ENCODE results near the gene LRRK2. TPM values are rescaled to one million over a fixed set of nuclear protein-coding genes. Genes with fewer than 3 reads are reported as not detected.

The LRRK2 gene
- total and polyA plus RNA-seq, 3 experiments from 2014 or later: 0.31 TPM; not detected in 1

- no peak for DNase-seq
- POLR2A ChIA-PET: no interaction called here
- H3K9me3 ChIP-seq (ENCODE audit: low read length): no peaks in the 10 kb centered on the region
- Mint-ChIP-seq H3K27me3 (no peaks in the 10 kb centered on the region), H3K4me3 (no peak overlapping the region), H3K4me1 (no peaks in the 10 kb centered on the region), H3K36me3 (no peaks in the 10 kb centered on the region), H3K9me3 (peaks cover 0 to 2% (median 0%) of the 10 kb centered on the region in 5 donors), H3K27ac (no peak overlapping the region)
- no peaks in the 10 kb centered on the region for H3K27me3 ChIP-seq (ENCODE audit: insufficient read depth, low read length, poor library complexity, severe bottlenecking)
- CTCF ChIA-PET: no interaction called here
- H3K4me3 ChIP-seq (ENCODE audit: low read length): no peak overlapping the region
- H3K27ac ChIP-seq (ENCODE audit: low read depth, low read length): no peak overlapping the region
- no peaks in the 10 kb centered on the region for H3K4me1 ChIP-seq (ENCODE audit: insufficient read depth, low read length)
- H3K36me3 ChIP-seq (ENCODE audit: insufficient read depth, low read length): no peaks in the 10 kb centered on the region
These were observed 117.2 kb downstream of the LRRK2 start for GRCh38 chr12:40342010-40342409.

GRCh38 chr12:40343124-40343523, 118.3 kb downstream of the LRRK2 start:
- Histone ChIP-seq H3K27me3 (ENCODE audit: insufficient read depth, low read length, poor library complexity, severe bottlenecking) (no peaks in the 10 kb centered on the region), H3K9me3 (ENCODE audit: low read length) (no peaks in the 10 kb centered on the region), H3K4me3 (ENCODE audit: low read length) (no peak overlapping the region), H3K36me3 (ENCODE audit: insufficient read depth, low read length) (no peaks in the 10 kb centered on the region), H3K4me1 (ENCODE audit: insufficient read depth, low read length) (no peaks in the 10 kb centered on the region), H3K27ac (ENCODE audit: low read depth, low read length) (no peak overlapping the region)
- H3K27ac Mint-ChIP-seq: no peak overlapping the region
- POLR2A ChIA-PET: no interaction called here
- CTCF ChIA-PET: no interaction called here
- no peaks in the 10 kb centered on the region for H3K27me3 Mint-ChIP-seq
- H3K4me1 Mint-ChIP-seq: no peaks in the 10 kb centered on the region
- no peaks in the 10 kb centered on the region for H3K9me3 Mint-ChIP-seq
- DNase-seq: no peak
- no peaks in the 10 kb centered on the region for H3K36me3 Mint-ChIP-seq
- no peak overlapping the region for H3K4me3 Mint-ChIP-seq

- no peaks in the 10 kb centered on the region for H3K36me3 ChIP-seq (ENCODE audit: insufficient read depth, low read length)
- no peak overlapping the region for H3K4me3 ChIP-seq (ENCODE audit: low read length)
- Mint-ChIP-seq H3K4me3 (no peak overlapping the region), H3K27ac (no peak overlapping the region), H3K36me3 (no peaks in the 10 kb centered on the region), H3K4me1 (no peaks in the 10 kb centered on the region), H3K27me3 (no peaks in the 10 kb centered on the region), H3K9me3 (no peaks in the 10 kb centered on the region)
- DNase-seq: no peak
- no peak overlapping the region for H3K27ac ChIP-seq (ENCODE audit: low read depth, low read length)
- no peaks in the 10 kb centered on the region for H3K4me1 ChIP-seq (ENCODE audit: insufficient read depth, low read length)
- H3K9me3 ChIP-seq (ENCODE audit: low read length): no peaks in the 10 kb centered on the region
- H3K27me3 ChIP-seq (ENCODE audit: insufficient read depth, low read length, poor library complexity, severe bottlenecking): no peaks in the 10 kb centered on the region
- ChIA-PET POLR2A (no interaction called here), CTCF (no interaction called here)
These were observed 119.5 kb downstream of the LRRK2 start for GRCh38 chr12:40344312-40344711.

GRCh38 chr12:40351976-40352375, 127.2 kb downstream of the LRRK2 start:
- H3K27ac ChIP-seq (ENCODE audit: low read depth, low read length): no peak overlapping the region
- H3K9me3 Mint-ChIP-seq: peaks cover 0 to 3% (median 3%) of the 10 kb centered on the region in 5 donors
- CTCF ChIA-PET: no interaction called here
- no peaks in the 10 kb centered on the region for H3K27me3 Mint-ChIP-seq
- H3K4me3 Mint-ChIP-seq: no peak overlapping the region
- no peaks in the 10 kb centered on the region for H3K4me1 Mint-ChIP-seq
- H3K27ac Mint-ChIP-seq: no peak overlapping the region
- no peaks in the 10 kb centered on the region for H3K27me3 ChIP-seq (ENCODE audit: insufficient read depth, low read length, poor library complexity, severe bottlenecking)
- H3K36me3 Mint-ChIP-seq: no peaks in the 10 kb centered on the region
- H3K4me3 ChIP-seq (ENCODE audit: low read length): no peak overlapping the region
- no peak for DNase-seq
- H3K4me1 ChIP-seq (ENCODE audit: insufficient read depth, low read length): no peaks in the 10 kb centered on the region
- H3K9me3 ChIP-seq (ENCODE audit: low read length): no peaks in the 10 kb centered on the region
- H3K36me3 ChIP-seq (ENCODE audit: insufficient read depth, low read length): no peaks in the 10 kb centered on the region
- POLR2A ChIA-PET: no interaction called here

- H3K9me3 Mint-ChIP-seq: peaks cover 0 to 2% (median 2%) of the 10 kb centered on the region in 5 donors
- no peaks in the 10 kb centered on the region for H3K4me1 ChIP-seq (ENCODE audit: insufficient read depth, low read length)
- H3K27me3 Mint-ChIP-seq: no peaks in the 10 kb centered on the region
- no peak overlapping the region for H3K4me3 Mint-ChIP-seq
- POLR2A ChIA-PET: no interaction called here
- H3K27ac ChIP-seq (ENCODE audit: low read depth, low read length): no peak overlapping the region
- no peaks in the 10 kb centered on the region for H3K36me3 ChIP-seq (ENCODE audit: insufficient read depth, low read length)
- H3K4me1 Mint-ChIP-seq: no peaks in the 10 kb centered on the region
- CTCF ChIA-PET: no interaction called here
- DNase-seq: no peak
- no peak overlapping the region for H3K4me3 ChIP-seq (ENCODE audit: low read length)
- H3K9me3 ChIP-seq (ENCODE audit: low read length): no peaks in the 10 kb centered on the region
- no peak overlapping the region for H3K27ac Mint-ChIP-seq
- H3K36me3 Mint-ChIP-seq: no peaks in the 10 kb centered on the region
- H3K27me3 ChIP-seq (ENCODE audit: insufficient read depth, low read length, poor library complexity, severe bottlenecking): no peaks in the 10 kb centered on the region
These were observed 150.3 kb downstream of the LRRK2 start for GRCh38 chr12:40375076-40375475.

GRCh38 chr12:40376533-40377267, 151.9 kb downstream of the LRRK2 start:
- Histone ChIP-seq H3K27ac (ENCODE audit: low read depth, low read length) (no peak overlapping the region), H3K9me3 (ENCODE audit: low read length) (no peaks in the 10 kb centered on the region), H3K27me3 (ENCODE audit: insufficient read depth, low read length, poor library complexity, severe bottlenecking) (no peaks in the 10 kb centered on the region), H3K4me3 (ENCODE audit: low read length) (no peak overlapping the region), H3K4me1 (ENCODE audit: insufficient read depth, low read length) (no peaks in the 10 kb centered on the region), H3K36me3 (ENCODE audit: insufficient read depth, low read length) (no peaks in the 10 kb centered on the region)
- H3K4me1 Mint-ChIP-seq: no peaks in the 10 kb centered on the region
- H3K4me3 Mint-ChIP-seq: no peak overlapping the region
- no peaks in the 10 kb centered on the region for H3K36me3 Mint-ChIP-seq
- H3K27me3 Mint-ChIP-seq: peaks cover 0 to 1% of the 10 kb centered on the region in 2 donors
- POLR2A ChIA-PET: no interaction called here
- DNase-seq: no peak
- peaks cover 0 to 2% (median 2%) of the 10 kb centered on the region in 5 donors for H3K9me3 Mint-ChIP-seq
- CTCF ChIA-PET: no interaction called here
- H3K27ac Mint-ChIP-seq: no peak overlapping the region

- H3K9me3 Mint-ChIP-seq: peaks cover 0 to 2% (median 2%) of the 10 kb centered on the region in 5 donors
- no peak overlapping the region for H3K4me3 Mint-ChIP-seq
- no peak overlapping the region for H3K27ac Mint-ChIP-seq
These were observed 153.9 kb downstream of the LRRK2 start for GRCh38 chr12:40378691-40379090.

GRCh38 chr12:40382217-40382616, 157.4 kb downstream of the LRRK2 start:
- no peaks in the 10 kb centered on the region for H3K36me3 ChIP-seq (ENCODE audit: insufficient read depth, low read length)
- no peaks in the 10 kb centered on the region for H3K27me3 ChIP-seq (ENCODE audit: insufficient read depth, low read length, poor library complexity, severe bottlenecking)
- peaks cover 0 to 5% (median 0%) of the 10 kb centered on the region in 5 donors for H3K9me3 Mint-ChIP-seq
- no peak overlapping the region for H3K4me3 Mint-ChIP-seq
- no peaks in the 10 kb centered on the region for H3K9me3 ChIP-seq (ENCODE audit: low read length)
- no peak overlapping the region for H3K4me3 ChIP-seq (ENCODE audit: low read length)
- no peak overlapping the region for H3K27ac Mint-ChIP-seq
- no peak for DNase-seq
- CTCF ChIA-PET: no interaction called here
- no peaks in the 10 kb centered on the region for H3K36me3 Mint-ChIP-seq
- no peaks in the 10 kb centered on the region for H3K4me1 Mint-ChIP-seq
- peaks cover 0 to 5% of the 10 kb centered on the region in 2 donors for H3K27me3 Mint-ChIP-seq
- no peaks in the 10 kb centered on the region for H3K4me1 ChIP-seq (ENCODE audit: insufficient read depth, low read length)
- no peak overlapping the region for H3K27ac ChIP-seq (ENCODE audit: low read depth, low read length)
- POLR2A ChIA-PET: no interaction called here

More at GRCh38 chr12:40378691-40379090, 153.9 kb downstream of the LRRK2 start:
- Histone ChIP-seq H3K4me3 (ENCODE audit: low read length) (no peak overlapping the region), H3K27me3 (ENCODE audit: insufficient read depth, low read length, poor library complexity, severe bottlenecking) (no peaks in the 10 kb centered on the region), H3K4me1 (ENCODE audit: insufficient read depth, low read length) (no peaks in the 10 kb centered on the region), H3K27ac (ENCODE audit: low read depth, low read length) (no peak overlapping the region), H3K36me3 (ENCODE audit: insufficient read depth, low read length) (no peaks in the 10 kb centered on the region), H3K9me3 (ENCODE audit: low read length) (no peaks in the 10 kb centered on the region)
- ChIA-PET POLR2A (no interaction called here), CTCF (no interaction called here)
- Mint-ChIP-seq H3K36me3 (no peaks in the 10 kb centered on the region), H3K27me3 (peaks cover 0 to 1% of the 10 kb centered on the region in 2 donors), H3K4me1 (no peaks in the 10 kb centered on the region)
- DNase-seq: no peak
